Vagina (tissue), 2 donors: ENCODE measurements around the gene POLK.

Source experiments
- CTCF ChIP-seq, 3 experiments: fragments of 450-650 bp in 2 of 3; fragments of 200-600 bp in 1 of 3; sonication (generic) in 1 of 3; IDR thresholded peaks; one replicate each; pipeline ENCODE4 v1.5.1; 2017 to 2019; ENCODE audit warnings: antibody characterized with exemption in 3 of 3, mild to moderate bottlenecking in 2 of 3, moderate library complexity in 2 of 3
- POLR2AphosphoS5 ChIP-seq, 2 donors: sonication (generic); formaldehyde crosslinking; IDR thresholded peaks; one replicate each; pipeline ENCODE4 v1.9.0; 2017; ENCODE audit warnings: antibody characterized with exemption in 2 of 2, mild to moderate bottlenecking in 2 of 2, low read depth in 1 of 2; ENCODE audit not compliant: insufficient read depth in 1 of 2

- TF ChIP-seq CTCF (IDR thresholded peaks at IDR 0.05): no peak
- TF ChIP-seq POLR2AphosphoS5 (IDR thresholded peaks at IDR 0.05; ENCODE audit: insufficient read depth in 1 of 2, low read depth in 1 of 2): no peak
Measured at GRCh38 chr5:75627801-75628200, 116.1 kb downstream of the POLK start.
